Ishikawa (cell line): ENCODE measurements around the gene SNRPD3.

Source experiments
- CEBPB ChIP-seq: IDR thresholded peaks from 2 replicates; pipeline ENCODE4 v1.6.1; 2012
- CREB1 ChIP-seq: IDR thresholded peaks from 2 replicates; pipeline ENCODE4 v1.6.1; 2012; ENCODE audit warnings: low read depth
- EGR1 ChIP-seq: IDR thresholded peaks from 2 replicates; pipeline ENCODE4 v1.6.1; 2012
- EP300 ChIP-seq: IDR thresholded peaks from 2 replicates; pipeline ENCODE4 v1.6.1; 2012; ENCODE audit warnings: borderline replicate concordance
- FOXM1 ChIP-seq: IDR thresholded peaks from 2 replicates; pipeline ENCODE4 v1.6.1; 2012; ENCODE audit warnings: low read depth, borderline replicate concordance
- NFIC ChIP-seq: IDR thresholded peaks from 2 replicates; pipeline ENCODE4 v1.6.1; 2012
- RAD21 ChIP-seq: IDR thresholded peaks from 2 replicates; pipeline ENCODE4 v1.6.1; 2012; ENCODE audit warnings: low read depth
- TAF1 ChIP-seq: IDR thresholded peaks from 2 replicates; pipeline ENCODE4 v1.6.1; 2012; ENCODE audit warnings: low read depth, mild to moderate bottlenecking
- TEAD4 ChIP-seq: IDR thresholded peaks from 2 replicates; pipeline ENCODE4 v1.6.1; 2012
- USF1 ChIP-seq: IDR thresholded peaks from 2 replicates; pipeline ENCODE4 v1.6.1; 2012
- YY1 ChIP-seq: IDR thresholded peaks from 2 replicates; pipeline ENCODE4 v1.6.1; 2012; ENCODE audit warnings: low read depth
- ZBTB7A ChIP-seq: IDR thresholded peaks from 2 replicates; pipeline ENCODE4 v1.6.1; 2012; ENCODE audit warnings: low read depth
- TF ChIP-seq, protein P1 (sequence below): IDR thresholded peaks from 2 replicates; pipeline ENCODE4 v1.6.1; 2012
- TF ChIP-seq, protein P2 (sequence below): IDR thresholded peaks from 2 replicates; pipeline ENCODE4 v1.6.1; 2012; ENCODE audit warnings: low read depth, mild to moderate bottlenecking

DNA sequence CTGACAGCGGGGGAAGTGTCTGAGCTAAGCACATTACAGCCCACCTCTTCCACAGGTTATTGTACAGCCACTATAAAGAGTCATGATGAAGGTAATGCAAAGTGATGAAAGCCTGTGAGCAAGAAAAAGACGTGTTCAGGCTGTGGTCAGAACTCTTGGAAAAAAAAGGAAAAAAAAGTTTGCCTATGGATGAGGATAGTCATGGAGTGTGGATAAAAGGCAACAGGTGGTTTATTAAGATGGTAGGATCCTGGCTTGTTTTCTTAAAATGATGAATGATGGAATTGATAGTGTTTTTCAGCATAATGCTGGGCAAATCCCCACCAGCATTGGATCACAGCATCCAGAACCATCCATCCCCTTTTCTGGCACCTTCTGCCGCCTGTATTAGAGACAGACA is 37.6 kb upstream of the SNRPD3 start:
- TF ChIP-seq CEBPB (no peak), FOXM1 (no peak), EP300 (no peak), RAD21 (no peak), EGR1 (no peak), USF1 (no peak), TEAD4 (no peak), CREB1 (no peak), YY1 (no peak), TAF1 (no peak), ZBTB7A (no peak), NFIC (no peak)
- TF ChIP-seq, protein P1, sequence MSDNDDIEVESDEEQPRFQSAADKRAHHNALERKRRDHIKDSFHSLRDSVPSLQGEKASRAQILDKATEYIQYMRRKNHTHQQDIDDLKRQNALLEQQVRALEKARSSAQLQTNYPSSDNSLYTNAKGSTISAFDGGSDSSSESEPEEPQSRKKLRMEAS, result no peak
- TF ChIP-seq, protein P2, sequence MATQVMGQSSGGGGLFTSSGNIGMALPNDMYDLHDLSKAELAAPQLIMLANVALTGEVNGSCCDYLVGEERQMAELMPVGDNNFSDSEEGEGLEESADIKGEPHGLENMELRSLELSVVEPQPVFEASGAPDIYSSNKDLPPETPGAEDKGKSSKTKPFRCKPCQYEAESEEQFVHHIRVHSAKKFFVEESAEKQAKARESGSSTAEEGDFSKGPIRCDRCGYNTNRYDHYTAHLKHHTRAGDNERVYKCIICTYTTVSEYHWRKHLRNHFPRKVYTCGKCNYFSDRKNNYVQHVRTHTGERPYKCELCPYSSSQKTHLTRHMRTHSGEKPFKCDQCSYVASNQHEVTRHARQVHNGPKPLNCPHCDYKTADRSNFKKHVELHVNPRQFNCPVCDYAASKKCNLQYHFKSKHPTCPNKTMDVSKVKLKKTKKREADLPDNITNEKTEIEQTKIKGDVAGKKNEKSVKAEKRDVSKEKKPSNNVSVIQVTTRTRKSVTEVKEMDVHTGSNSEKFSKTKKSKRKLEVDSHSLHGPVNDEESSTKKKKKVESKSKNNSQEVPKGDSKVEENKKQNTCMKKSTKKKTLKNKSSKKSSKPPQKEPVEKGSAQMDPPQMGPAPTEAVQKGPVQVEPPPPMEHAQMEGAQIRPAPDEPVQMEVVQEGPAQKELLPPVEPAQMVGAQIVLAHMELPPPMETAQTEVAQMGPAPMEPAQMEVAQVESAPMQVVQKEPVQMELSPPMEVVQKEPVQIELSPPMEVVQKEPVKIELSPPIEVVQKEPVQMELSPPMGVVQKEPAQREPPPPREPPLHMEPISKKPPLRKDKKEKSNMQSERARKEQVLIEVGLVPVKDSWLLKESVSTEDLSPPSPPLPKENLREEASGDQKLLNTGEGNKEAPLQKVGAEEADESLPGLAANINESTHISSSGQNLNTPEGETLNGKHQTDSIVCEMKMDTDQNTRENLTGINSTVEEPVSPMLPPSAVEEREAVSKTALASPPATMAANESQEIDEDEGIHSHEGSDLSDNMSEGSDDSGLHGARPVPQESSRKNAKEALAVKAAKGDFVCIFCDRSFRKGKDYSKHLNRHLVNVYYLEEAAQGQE, result no peak
